ENCODE results near the gene GRAP2.

GRAP2 gene

GRCh38 chr22:40019100-40019499, 118.2 kb downstream of the GRAP2 start:
- no peak for FAIRE-seq

DNA sequence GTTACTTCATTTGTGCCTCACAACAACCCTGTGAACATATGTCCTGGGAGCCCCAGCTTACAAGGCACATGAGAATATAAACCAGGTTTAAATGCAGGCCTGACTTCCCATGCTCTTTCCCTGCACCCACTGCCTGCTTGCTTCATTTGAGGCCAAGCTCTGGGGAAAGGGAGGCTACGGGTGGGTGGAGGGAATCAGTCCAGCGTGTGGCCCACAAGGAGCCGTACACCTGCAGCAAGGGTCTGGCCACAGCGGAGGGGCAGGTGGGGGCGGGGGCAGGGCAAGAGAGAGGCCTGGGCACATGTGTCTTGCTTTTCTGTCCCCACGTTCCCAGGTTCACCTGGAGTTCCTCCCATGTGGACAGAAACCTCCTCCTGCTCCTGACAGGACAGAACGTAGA, 120.1 kb downstream of the GRAP2 start:
- FAIRE-seq: no peak

DNA sequence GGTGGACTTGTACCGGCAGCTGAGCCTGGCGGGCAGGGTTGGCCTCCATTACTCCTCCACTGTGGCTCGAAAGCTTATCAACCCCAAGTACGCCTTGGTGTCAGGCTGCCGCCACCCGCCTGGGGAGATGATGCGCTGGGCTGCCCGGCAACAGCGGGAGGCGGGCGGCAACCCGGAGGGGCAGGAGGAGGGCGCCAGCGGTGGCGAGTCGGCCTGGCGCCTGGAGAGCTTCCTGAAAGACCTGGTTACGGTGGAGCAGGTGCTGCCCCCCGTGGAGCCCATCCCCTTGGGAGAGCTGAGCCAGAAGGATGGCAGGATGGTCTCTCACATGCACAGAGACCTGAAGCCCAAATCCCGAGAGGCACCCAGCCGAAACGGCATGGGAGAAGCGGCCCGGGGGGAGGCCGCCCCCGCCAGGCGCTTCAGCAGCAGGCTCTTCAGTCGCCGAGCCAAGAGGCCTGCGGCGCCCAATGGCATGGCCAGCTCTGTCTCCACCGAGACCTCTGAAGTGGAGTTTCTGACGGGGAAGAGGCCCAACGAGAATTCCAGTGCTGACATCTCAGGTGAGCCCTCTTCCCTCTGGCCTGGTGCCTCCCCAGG, 120.6 kb downstream of the GRAP2 start:
- no peak for FAIRE-seq

GRCh38 chr22:40022536-40023240, 121.8 kb downstream of the GRAP2 start:
- FAIRE-seq: no peak
